Dedifferentiated amniotic fluid mesenchymal stem cell (primary cell): ENCODE results near the gene RBM33.

Experiments
- DNase-seq: peaks from one replicate; pipeline ENCODE4 v3.0.0-alpha.2; 2016; ENCODE audit errors: extremely low spot score

RBM33 gene

GRCh38 chr7:155693826-155694225 lies 49.4 kb downstream of the RBM33 start:
- no peak for DNase-seq

- no peak for DNase-seq
These were observed 50.4 kb downstream of the RBM33 start for GRCh38 chr7:155694851-155695250.

GRCh38 chr7:155696747-155697146 lies 52.3 kb downstream of the RBM33 start:
- DNase-seq, result no peak

- DNase-seq, result no peak
These were observed 54.2 kb downstream of the RBM33 start for GRCh38 chr7:155698633-155699032.

- DNase-seq, result no peak
These were observed 54.7 kb downstream of the RBM33 start for GRCh38 chr7:155699180-155699579.

GRCh38 chr7:155700847-155701246 lies 56.4 kb downstream of the RBM33 start:
- no peak for DNase-seq

- no peak for DNase-seq
These were observed 57.6 kb downstream of the RBM33 start for GRCh38 chr7:155701972-155702544.

- DNase-seq, result no peak
These were observed 58.2 kb downstream of the RBM33 start for GRCh38 chr7:155702616-155703015.

- no peak for DNase-seq
These were observed 61.3 kb downstream of the RBM33 start for GRCh38 chr7:155705623-155706360.

- no peak for DNase-seq
These were observed 61.9 kb downstream of the RBM33 start for GRCh38 chr7:155706376-155706775.

- no peak for DNase-seq
These were observed 65.0 kb downstream of the RBM33 start for GRCh38 chr7:155709453-155709852.

- DNase-seq, result no peak
These were observed 65.6 kb downstream of the RBM33 start for GRCh38 chr7:155710031-155710430.

GRCh38 chr7:155710530-155710929 lies 66.1 kb downstream of the RBM33 start:
- DNase-seq, result no peak

GRCh38 chr7:155711081-155711480 lies 66.6 kb downstream of the RBM33 start:
- no peak for DNase-seq

- no peak for DNase-seq
These were observed 68.9 kb downstream of the RBM33 start for GRCh38 chr7:155713384-155713783.

- no peak for DNase-seq
These were observed 70.2 kb downstream of the RBM33 start for GRCh38 chr7:155714702-155715101.

GRCh38 chr7:155715111-155715805 lies 70.8 kb downstream of the RBM33 start:
- no peak for DNase-seq

GRCh38 chr7:155717010-155717744 lies 72.7 kb downstream of the RBM33 start:
- DNase-seq, result no peak

- DNase-seq, result no peak
These were observed 76.6 kb downstream of the RBM33 start for GRCh38 chr7:155721056-155721455.

- DNase-seq, result no peak
These were observed 77.7 kb downstream of the RBM33 start for GRCh38 chr7:155722118-155722517.

GRCh38 chr7:155722936-155723335 lies 78.5 kb downstream of the RBM33 start:
- DNase-seq, result no peak

GRCh38 chr7:155724327-155725005 lies 80.0 kb downstream of the RBM33 start:
- DNase-seq, result no peak
